ENCODE results near the gene DNAAF2. TPM values are rescaled to one million over a fixed set of nuclear protein-coding genes. Genes with fewer than 3 reads are reported as not detected.
"Not testable (repeated sequence)": the region's sequence is repeated elsewhere in the genome, so short reads cannot be mapped to it uniquely, and the experiment has no call there.

DNAAF2 gene
- total RNA-seq, 1 donor: 9.8 TPM

DNA sequence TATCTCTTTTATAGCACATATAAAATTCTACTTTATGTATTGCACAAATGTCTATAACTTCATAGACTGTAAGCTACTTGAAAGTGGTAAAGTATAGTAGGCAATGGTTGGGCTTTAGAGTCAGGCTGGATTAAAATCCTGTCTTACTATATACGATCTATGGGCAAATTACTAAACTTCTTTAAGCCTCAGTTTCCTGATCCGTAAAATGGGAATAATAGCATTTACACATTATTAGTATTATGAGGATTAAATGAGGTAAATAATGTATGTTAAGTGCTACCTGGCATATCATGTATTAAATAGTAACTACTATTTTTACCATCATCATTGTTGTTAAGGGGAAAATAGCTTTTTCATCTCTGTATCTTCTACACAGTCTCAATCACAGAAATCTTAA lies 38.5 kb upstream of the DNAAF2 start:
- no peaks in the 10 kb centered on the region for H3K36me3 ChIP-seq (ENCODE audit: insufficient read depth, low read length)
- no peaks in the 10 kb centered on the region for H3K27me3 ChIP-seq (ENCODE audit: insufficient read depth, low read length)
- H3K27ac ChIP-seq (ENCODE audit: low read depth, low read length): no peak overlapping the region
- TF ChIP-seq, protein P1, sequence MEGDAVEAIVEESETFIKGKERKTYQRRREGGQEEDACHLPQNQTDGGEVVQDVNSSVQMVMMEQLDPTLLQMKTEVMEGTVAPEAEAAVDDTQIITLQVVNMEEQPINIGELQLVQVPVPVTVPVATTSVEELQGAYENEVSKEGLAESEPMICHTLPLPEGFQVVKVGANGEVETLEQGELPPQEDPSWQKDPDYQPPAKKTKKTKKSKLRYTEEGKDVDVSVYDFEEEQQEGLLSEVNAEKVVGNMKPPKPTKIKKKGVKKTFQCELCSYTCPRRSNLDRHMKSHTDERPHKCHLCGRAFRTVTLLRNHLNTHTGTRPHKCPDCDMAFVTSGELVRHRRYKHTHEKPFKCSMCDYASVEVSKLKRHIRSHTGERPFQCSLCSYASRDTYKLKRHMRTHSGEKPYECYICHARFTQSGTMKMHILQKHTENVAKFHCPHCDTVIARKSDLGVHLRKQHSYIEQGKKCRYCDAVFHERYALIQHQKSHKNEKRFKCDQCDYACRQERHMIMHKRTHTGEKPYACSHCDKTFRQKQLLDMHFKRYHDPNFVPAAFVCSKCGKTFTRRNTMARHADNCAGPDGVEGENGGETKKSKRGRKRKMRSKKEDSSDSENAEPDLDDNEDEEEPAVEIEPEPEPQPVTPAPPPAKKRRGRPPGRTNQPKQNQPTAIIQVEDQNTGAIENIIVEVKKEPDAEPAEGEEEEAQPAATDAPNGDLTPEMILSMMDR (IDR thresholded peaks at IDR 0.05; ENCODE audit: extremely low read depth, low read depth, low read length): no peak
- peaks cover 3% of the 10 kb centered on the region for H3K4me1 ChIP-seq (ENCODE audit: insufficient read depth, low read length)
- H3K79me2 ChIP-seq (ENCODE audit: insufficient read depth, low read length): no peaks in the 10 kb centered on the region
- H4K20me1 ChIP-seq (ENCODE audit: insufficient read depth, low read length): no peaks in the 10 kb centered on the region
- no peak overlapping the region for H2AFZ ChIP-seq (ENCODE audit: low read length)
- DNase-seq (ENCODE audit: insufficient read length, low spot score, missing footprints): no peak
- H3K4me3 ChIP-seq (ENCODE audit: insufficient read depth, low read length): no peak overlapping the region
- H3K9me3 ChIP-seq (ENCODE audit: low read depth, low read length): no peaks in the 10 kb centered on the region
- no peak overlapping the region for H3K4me2 ChIP-seq (ENCODE audit: insufficient read depth, low read length)

DNA sequence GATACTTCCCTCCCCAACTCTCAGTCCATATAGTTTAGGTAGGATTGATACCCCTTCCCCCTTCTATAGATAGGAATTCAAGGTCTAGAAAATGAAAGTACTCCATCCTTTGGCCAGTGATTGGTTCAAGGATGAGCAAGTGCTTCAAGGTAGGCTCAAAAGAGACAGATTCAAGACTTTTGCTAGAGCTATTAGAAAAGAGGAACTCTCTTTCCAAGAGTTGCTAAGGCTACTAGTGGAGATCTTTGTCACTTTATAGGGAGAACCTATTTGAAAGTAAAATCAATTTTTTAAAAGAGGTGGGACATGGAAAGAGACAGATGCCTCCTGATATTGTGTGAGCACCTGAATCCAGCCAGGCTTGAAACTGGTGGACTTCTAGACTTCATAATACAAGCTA lies 35.4 kb upstream of the DNAAF2 start:
- no peaks in the 10 kb centered on the region for H3K79me2 ChIP-seq (ENCODE audit: insufficient read depth, low read length)
- H4K20me1 ChIP-seq (ENCODE audit: insufficient read depth, low read length): no peaks in the 10 kb centered on the region
- H3K27me3 ChIP-seq (ENCODE audit: insufficient read depth, low read length): no peaks in the 10 kb centered on the region
- TF ChIP-seq, protein P1 (IDR thresholded peaks at IDR 0.05; ENCODE audit: extremely low read depth, low read depth, low read length): no peak
- no peak overlapping the region for H3K4me2 ChIP-seq (ENCODE audit: insufficient read depth, low read length)
- no peak for DNase-seq (ENCODE audit: insufficient read length, low spot score, missing footprints)
- no peaks in the 10 kb centered on the region for H3K9me3 ChIP-seq (ENCODE audit: low read depth, low read length)
- no peak overlapping the region for H3K4me3 ChIP-seq (ENCODE audit: insufficient read depth, low read length)
- no peak overlapping the region for H2AFZ ChIP-seq (ENCODE audit: low read length)
- no peak overlapping the region for H3K27ac ChIP-seq (ENCODE audit: low read depth, low read length)
- no peaks in the 10 kb centered on the region for H3K36me3 ChIP-seq (ENCODE audit: insufficient read depth, low read length)
- peaks cover 3% of the 10 kb centered on the region for H3K4me1 ChIP-seq (ENCODE audit: insufficient read depth, low read length)

DNA sequence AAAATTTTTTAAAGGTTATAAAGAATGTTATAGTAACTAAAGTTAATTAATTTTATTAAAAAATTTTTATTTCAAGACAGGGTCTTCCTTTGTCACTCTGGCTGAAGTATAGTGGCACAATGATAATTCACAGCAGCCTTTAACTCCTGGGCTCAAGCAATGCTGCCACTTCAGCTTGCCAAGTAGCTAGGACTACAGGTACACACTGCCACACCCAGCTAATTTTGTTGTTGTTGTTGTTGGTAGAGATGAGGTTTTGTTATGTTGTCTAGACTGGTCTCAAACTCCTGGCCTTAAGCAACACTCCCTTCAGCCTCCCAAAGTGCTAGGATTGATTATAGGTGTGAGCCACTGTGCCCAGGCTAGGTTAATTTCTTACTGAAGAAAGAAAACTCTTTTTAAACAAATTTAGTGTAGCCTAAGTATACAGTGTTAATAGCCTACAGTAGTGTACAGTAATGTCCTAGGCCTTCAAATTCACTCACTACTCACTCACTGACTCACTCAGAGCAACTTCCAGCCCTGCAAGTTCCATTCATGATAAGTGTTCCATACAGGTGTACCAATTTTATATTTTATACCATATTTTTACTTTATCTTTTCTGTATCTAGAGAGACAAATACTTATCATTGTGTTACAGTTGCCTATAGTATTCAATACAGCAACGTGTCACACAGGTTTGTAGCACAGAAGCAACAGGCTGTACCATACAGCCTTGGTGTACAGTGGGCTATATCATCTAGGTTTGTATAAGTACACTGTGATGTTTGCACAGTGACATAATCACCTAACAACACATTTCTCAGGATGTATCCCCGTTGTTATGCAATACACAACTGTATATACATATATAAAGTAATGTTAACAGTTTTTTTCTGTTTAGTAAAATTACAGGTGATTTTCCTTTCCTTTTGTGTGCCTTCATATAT lies 24.7 kb upstream of the DNAAF2 start:
- H3K79me2 ChIP-seq (ENCODE audit: insufficient read depth, low read length): no peaks in the 10 kb centered on the region
- TF ChIP-seq, protein P1 (IDR thresholded peaks at IDR 0.05; ENCODE audit: extremely low read depth, low read depth, low read length): no peak

DNA sequence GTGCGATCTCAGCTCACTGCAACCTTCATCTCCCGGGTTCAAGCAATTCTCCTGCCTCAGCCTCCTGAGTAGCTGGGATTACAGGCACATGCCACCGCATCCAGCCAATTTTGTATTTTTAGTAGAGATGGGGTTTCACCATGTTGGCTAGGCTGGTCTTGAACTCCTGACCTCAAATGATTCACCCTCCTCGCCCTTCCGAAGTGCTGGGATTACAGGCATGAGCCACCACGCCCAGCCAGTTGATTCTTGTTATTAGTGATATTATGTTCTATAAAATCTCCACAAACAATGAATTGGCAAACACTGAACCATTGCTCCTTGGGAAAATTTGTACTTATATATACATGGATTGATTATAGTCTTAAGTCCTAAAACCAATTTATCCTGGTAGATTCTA lies 22.5 kb upstream of the DNAAF2 start:
- H3K27ac ChIP-seq (ENCODE audit: low read depth, low read length); H3K9me3 ChIP-seq (ENCODE audit: low read depth, low read length); H3K36me3 ChIP-seq (ENCODE audit: insufficient read depth, low read length); H3K79me2 ChIP-seq (ENCODE audit: insufficient read depth, low read length); H3K4me2 ChIP-seq (ENCODE audit: insufficient read depth, low read length); H3K4me3 ChIP-seq (ENCODE audit: insufficient read depth, low read length); H3K4me1 ChIP-seq (ENCODE audit: insufficient read depth, low read length); H4K20me1 ChIP-seq (ENCODE audit: insufficient read depth, low read length); DNase-seq (ENCODE audit: insufficient read length, low spot score, missing footprints); H3K27me3 ChIP-seq (ENCODE audit: insufficient read depth, low read length); H2AFZ ChIP-seq (ENCODE audit: low read length): not testable (repeated sequence)

More for the DNA sequence above, 24.7 kb upstream of the DNAAF2 start:
- no peaks in the 10 kb centered on the region for H3K9me3 ChIP-seq (ENCODE audit: low read depth, low read length)
- H3K27me3 ChIP-seq (ENCODE audit: insufficient read depth, low read length): no peaks in the 10 kb centered on the region
- H3K4me1 ChIP-seq (ENCODE audit: insufficient read depth, low read length): no peaks in the 10 kb centered on the region
- no peak overlapping the region for H3K4me3 ChIP-seq (ENCODE audit: insufficient read depth, low read length)
- H2AFZ ChIP-seq (ENCODE audit: low read length): no peak overlapping the region
- no peaks in the 10 kb centered on the region for H4K20me1 ChIP-seq (ENCODE audit: insufficient read depth, low read length)
- H3K27ac ChIP-seq (ENCODE audit: low read depth, low read length): no peak overlapping the region
- H3K36me3 ChIP-seq (ENCODE audit: insufficient read depth, low read length): no peaks in the 10 kb centered on the region
- H3K4me2 ChIP-seq (ENCODE audit: insufficient read depth, low read length): no peak overlapping the region
- no peak for DNase-seq (ENCODE audit: insufficient read length, low spot score, missing footprints)

Measured in osteoblast (primary cell).